Neuron (in vitro differentiated cells): ENCODE measurements around the gene UBE2V1.
"Not testable (repeated sequence)": the region's sequence is repeated elsewhere in the genome, so short reads cannot be mapped to it uniquely, and the experiment has no call there.

Experiments
- H2AFZ ChIP-seq: one replicate; pipeline ENCODE4 v1.6.1; 2013; ENCODE audit warnings: low read depth, mild to moderate bottlenecking, inconsistent platforms, low read length, moderate library complexity
- H3K27me3 ChIP-seq: one replicate; pipeline ENCODE4 v1.6.1; 2013; ENCODE audit warnings: low read length; ENCODE audit not compliant: insufficient read depth
- H3K36me3 ChIP-seq: one replicate; pipeline ENCODE4 v1.6.1; 2013; ENCODE audit warnings: low read length; ENCODE audit not compliant: insufficient read depth
- H3K4me1 ChIP-seq: one replicate; pipeline ENCODE4 v1.6.1; 2013; ENCODE audit warnings: low read length; ENCODE audit not compliant: insufficient read depth
- H3K4me3 ChIP-seq: 2 replicates; pipeline ENCODE4 v1.5.1; 2013; ENCODE audit warnings: mild to moderate bottlenecking, low read length, moderate library complexity
- H3K9me3 ChIP-seq: one replicate; pipeline ENCODE4 v1.6.1; 2013; ENCODE audit warnings: low read length

The UBE2V1 gene

DNA sequence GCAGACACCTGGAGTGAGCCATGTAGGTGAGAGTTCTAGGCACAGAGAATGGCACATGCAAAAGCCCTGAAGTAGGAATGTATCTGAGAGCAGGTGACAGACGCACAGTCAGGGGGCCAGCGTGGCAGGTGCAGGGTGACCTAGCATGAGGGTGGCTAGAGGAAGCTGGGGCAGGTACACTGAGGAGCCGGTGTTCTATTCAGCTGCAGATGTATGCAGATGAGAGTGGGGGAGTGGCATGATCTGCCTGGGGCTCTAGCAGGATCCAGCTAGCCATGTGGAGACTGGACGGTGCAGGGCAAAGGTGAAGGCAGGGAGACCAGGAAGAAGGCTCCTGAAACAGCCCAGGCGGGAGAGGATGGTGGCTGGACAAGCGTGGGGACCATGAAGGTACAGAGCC is 29.9 kb upstream of the UBE2V1 start:
- Histone ChIP-seq H3K36me3 (peaks cover 42% of the 10 kb centered on the region), H3K9me3 (no peaks in the 10 kb centered on the region), H3K27me3 (no peaks in the 10 kb centered on the region), H3K4me1 (no peaks in the 10 kb centered on the region), H2AFZ (no peak overlapping the region), H3K4me3 (no peak overlapping the region)

GRCh38 chr20:50141811-50142561 is 29.0 kb upstream of the UBE2V1 start:
- Histone ChIP-seq H3K4me1 (no peaks in the 10 kb centered on the region), H3K36me3 (peaks cover 47% of the 10 kb centered on the region), H3K9me3 (no peaks in the 10 kb centered on the region)

DNA sequence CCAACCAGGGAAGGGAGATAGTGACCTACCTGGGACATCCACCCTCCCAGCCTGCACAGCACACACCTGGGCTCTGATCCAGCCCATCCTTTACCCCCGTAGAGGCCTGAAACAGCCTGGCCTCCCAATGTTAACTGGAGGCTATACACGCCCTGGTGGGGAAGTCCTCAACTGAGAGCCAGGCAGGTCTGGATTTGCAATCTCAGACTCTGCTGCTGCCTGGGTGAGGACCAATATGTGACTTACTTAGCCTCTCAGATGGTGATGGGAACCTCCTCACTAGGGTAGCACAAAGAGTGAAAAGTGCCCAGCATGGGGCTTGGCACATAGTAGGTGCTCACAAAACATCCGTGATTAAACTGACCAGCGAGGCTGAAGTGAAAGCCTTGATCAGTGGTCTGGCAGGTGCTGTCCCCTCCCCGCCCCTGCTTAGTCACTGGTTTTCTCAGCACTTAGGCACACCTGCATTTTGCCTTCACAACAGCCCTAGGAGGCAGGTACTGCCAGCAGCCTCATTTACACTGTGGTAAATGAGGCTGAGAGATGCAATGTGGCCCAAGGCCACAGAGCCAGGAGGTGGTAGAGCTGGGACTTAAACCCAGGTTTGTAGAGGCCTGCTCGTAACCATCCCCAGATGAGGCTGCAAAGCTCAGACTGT is 28.2 kb upstream of the UBE2V1 start:
- H3K4me3 ChIP-seq = no peak overlapping the region
- H3K9me3 ChIP-seq = no peaks in the 10 kb centered on the region
- H3K27me3 ChIP-seq = no peaks in the 10 kb centered on the region
- H2AFZ ChIP-seq = no peak overlapping the region
- H3K36me3 ChIP-seq = peaks cover 48% of the 10 kb centered on the region
- no peaks in the 10 kb centered on the region for H3K4me1 ChIP-seq

More at GRCh38 chr20:50141811-50142561, 29.0 kb upstream of the UBE2V1 start:
- H2AFZ ChIP-seq = no peak overlapping the region
- H3K4me3 ChIP-seq = no peak overlapping the region
- H3K27me3 ChIP-seq = no peaks in the 10 kb centered on the region

DNA sequence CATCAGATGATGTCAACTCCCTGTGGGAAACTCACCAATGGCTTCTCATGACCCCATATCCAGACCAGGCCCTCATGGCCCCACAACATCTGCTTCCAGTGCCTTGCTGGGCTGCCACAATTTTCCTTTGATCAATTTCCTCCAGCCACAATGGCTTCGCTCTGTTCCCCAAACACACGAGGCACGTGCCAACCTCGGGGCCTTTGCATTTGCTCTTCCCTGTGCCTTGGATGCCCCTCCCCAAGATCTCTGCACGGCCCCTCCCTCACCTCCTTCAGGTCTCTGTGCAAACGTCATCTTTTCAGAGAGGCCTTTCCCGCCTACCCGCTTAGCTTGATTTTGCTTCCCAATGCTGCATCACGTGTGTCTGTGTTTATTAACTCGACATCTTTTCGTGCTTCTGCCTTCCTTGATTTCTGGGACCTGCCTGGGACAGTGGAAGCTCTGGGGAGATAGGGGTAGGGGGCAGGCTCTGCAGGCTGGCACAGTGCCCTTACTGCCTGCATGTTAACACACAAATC is 27.4 kb upstream of the UBE2V1 start:
- Histone ChIP-seq H3K9me3 (no peaks in the 10 kb centered on the region), H3K4me1 (no peaks in the 10 kb centered on the region), H3K27me3 (no peaks in the 10 kb centered on the region), H2AFZ (no peak overlapping the region), H3K4me3 (no peak overlapping the region), H3K36me3 (peaks cover 50% of the 10 kb centered on the region)

- H2AFZ ChIP-seq = no peak overlapping the region
- H3K9me3 ChIP-seq = no peaks in the 10 kb centered on the region
- no peaks in the 10 kb centered on the region for H3K4me1 ChIP-seq
- H3K27me3 ChIP-seq = no peaks in the 10 kb centered on the region
- no peak overlapping the region for H3K4me3 ChIP-seq
- peaks cover 53% of the 10 kb centered on the region for H3K36me3 ChIP-seq
These were observed 25.8 kb upstream of the UBE2V1 start for GRCh38 chr20:50138479-50139393.

DNA sequence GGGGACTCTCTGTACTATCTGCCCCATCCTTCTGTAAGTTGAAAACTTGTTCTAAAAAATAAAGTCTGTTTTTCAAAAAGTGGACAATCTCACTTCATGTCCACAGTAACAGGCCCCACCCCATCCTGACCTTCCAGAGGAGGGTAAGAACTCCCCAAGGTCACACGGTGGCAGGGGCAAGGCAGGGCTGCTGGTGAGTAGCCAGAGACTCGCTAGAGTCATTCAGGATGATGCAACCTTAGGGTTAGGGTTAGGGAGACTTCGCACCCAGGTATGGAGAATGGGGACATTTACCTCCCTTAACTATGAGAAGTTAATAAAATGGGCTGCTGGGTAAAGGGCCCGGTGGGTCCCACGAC is 25.1 kb upstream of the UBE2V1 start:
- Histone ChIP-seq H3K27me3 (no peaks in the 10 kb centered on the region), H3K36me3 (peaks cover 51% of the 10 kb centered on the region), H3K4me3 (no peak overlapping the region), H3K9me3 (no peaks in the 10 kb centered on the region), H2AFZ (no peak overlapping the region), H3K4me1 (no peaks in the 10 kb centered on the region)

DNA sequence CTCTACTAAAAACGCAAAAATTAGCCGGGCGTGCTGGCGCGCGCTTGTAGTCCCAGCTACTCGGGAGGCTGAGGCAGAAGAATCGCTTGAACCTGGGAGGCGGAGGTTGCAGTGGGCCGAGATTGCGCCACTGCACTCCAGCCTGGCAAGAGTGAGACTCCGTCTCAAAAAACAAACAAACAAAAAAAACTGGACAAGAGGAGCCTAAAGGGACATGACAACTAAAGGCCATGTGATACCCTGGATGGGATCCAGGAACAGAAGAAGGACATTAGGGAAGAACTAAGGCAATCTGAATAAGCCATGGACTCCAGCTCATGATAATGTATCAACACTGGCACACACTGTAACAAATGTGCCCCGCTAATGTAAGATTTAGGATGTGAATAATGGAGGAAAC is 24.8 kb upstream of the UBE2V1 start:
- H3K4me3 ChIP-seq, H2AFZ ChIP-seq: not testable (repeated sequence)
- peaks cover 50% of the 10 kb centered on the region for H3K36me3 ChIP-seq

DNA sequence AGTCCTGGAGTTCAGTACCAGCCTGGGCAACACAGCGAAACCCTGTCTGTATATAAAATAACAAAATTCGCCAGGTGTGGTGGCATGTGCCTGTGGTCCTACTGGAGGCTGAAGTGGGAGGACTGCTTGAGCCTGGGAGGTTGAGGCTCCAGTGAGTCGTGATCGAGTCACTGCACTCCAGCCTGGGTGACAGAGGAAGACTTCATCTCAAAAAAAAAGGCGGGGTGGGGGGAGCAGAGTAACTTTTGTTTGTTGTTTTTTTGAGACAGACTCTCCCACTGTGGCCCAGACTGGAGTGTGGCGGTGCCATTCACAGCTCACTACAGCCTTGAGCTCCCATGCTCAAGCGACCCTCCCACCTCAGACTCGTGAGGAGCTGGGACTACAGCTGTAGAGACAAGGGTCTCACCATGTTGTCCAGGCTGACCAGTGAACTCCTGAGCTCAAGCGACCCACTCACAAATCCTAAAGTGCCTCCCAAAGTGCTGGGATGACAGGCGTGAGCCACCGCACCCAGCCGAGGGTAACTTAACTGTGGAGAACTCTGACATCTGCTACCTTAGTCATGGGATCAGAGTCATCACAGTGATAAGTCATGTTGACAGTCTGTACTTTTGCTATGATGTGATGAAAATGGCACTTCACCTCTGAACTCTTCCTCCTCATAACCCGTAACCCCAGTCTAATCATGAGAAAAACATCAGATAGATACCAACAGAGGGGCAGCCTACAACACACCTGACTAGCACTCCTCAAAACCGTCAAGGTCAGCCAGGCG is 24.1 kb upstream of the UBE2V1 start:
- Histone ChIP-seq H3K9me3 (no peaks in the 10 kb centered on the region), H3K4me3 (no peak overlapping the region), H3K36me3 (peaks cover 49% of the 10 kb centered on the region), H3K4me1 (no peaks in the 10 kb centered on the region), H3K27me3 (no peaks in the 10 kb centered on the region), H2AFZ (no peak overlapping the region)

More for the DNA sequence above, 24.8 kb upstream of the UBE2V1 start:
- H3K9me3 ChIP-seq, H3K4me1 ChIP-seq, H3K27me3 ChIP-seq: not testable (repeated sequence)

- peaks cover 40% of the 10 kb centered on the region for H3K36me3 ChIP-seq
- H3K4me1 ChIP-seq, H3K27me3 ChIP-seq, H3K9me3 ChIP-seq, H2AFZ ChIP-seq, H3K4me3 ChIP-seq: not testable (repeated sequence)
These were observed 22.2 kb upstream of the UBE2V1 start for GRCh38 chr20:50135157-50135556.

DNA sequence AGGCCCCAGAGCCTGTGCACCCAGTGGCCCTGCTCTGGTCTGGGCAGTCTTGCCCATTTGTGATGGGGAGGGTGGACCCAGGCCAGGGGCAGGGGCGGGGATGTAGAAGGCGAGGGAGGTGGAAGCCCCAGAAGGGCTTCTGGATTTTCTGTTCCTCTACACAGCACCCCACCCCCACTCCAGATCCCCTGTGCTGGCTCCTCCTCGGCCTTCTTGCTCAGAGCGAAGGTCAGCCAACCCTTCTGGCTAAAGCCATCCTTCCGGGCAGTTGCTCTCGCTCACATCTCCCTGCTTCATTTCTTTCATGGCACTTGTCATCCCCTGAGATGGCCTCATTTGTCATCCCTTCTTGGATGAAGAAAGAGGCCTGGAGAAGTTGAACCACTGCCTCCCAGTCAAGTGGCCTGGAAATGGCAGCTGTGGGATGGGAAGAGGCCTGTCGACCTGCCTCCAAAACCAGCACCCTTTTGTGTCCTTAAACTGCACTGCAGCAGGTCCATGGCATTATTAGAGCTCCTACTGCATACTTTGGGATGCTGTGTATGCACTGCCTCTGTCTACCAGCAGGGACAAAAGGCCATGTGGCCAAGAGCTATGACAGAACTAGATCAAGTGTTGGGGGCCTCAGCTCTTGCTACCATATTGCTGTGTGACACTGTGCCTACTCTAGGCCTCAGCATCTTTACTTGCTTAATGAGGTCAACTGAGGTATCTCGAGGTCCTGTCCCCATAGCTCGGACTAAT is 20.7 kb upstream of the UBE2V1 start:
- H3K36me3 ChIP-seq = peaks cover 43% of the 10 kb centered on the region

DNA sequence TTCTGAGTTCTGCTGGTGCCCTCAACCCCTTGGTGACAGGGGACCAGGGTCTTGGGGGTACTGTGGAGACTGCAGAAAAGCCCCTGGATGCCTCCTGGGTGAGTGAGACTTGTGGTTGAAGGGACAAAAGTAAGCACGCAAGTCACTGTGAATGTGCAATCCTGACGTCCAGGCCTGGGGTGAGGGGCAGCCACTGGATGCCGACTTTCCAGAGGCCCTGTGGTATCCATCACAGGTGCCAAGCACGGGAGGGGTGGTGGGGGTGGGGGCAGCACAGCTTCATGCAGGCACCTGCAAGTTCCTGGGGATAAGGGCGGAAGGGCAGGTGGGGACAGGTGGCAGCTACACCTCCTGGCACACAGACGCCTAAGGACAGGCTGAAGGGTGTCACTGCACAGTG is 20.1 kb upstream of the UBE2V1 start:
- Histone ChIP-seq H3K9me3 (no peaks in the 10 kb centered on the region), H3K4me1 (no peaks in the 10 kb centered on the region), H2AFZ (no peak overlapping the region), H3K4me3 (no peak overlapping the region), H3K27me3 (no peaks in the 10 kb centered on the region), H3K36me3 (peaks cover 48% of the 10 kb centered on the region)

More for the DNA sequence above, 20.7 kb upstream of the UBE2V1 start:
- Histone ChIP-seq H2AFZ (no peak overlapping the region), H3K27me3 (no peaks in the 10 kb centered on the region), H3K9me3 (no peaks in the 10 kb centered on the region), H3K4me3 (no peak overlapping the region), H3K4me1 (no peaks in the 10 kb centered on the region)

DNA sequence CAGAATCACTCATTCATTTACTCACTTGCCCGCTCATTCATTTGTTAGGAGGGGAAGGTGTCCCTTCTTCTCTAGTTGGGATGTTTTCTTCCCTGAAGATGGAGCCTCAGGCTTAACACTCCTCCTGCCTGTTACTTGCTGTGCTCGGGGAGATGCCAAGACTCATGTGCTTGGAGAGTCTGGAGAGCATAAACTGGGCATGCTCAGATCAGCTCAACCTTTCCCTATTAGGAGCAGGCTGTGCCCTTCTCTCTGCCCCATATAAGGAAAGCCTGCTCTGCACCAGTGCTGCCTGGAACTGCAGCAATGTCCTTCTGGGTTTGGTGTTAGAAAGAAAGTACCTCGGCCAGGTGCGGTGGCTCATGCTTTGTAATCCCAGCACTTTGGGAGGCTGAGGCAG is 18.0 kb upstream of the UBE2V1 start:
- no peaks in the 10 kb centered on the region for H3K9me3 ChIP-seq
- no peaks in the 10 kb centered on the region for H3K27me3 ChIP-seq
- H3K4me1 ChIP-seq = no peaks in the 10 kb centered on the region
- H2AFZ ChIP-seq = no peak overlapping the region
- no peak overlapping the region for H3K4me3 ChIP-seq
- peaks cover 53% of the 10 kb centered on the region for H3K36me3 ChIP-seq
